ENCODE results near the gene TIMM21. TPM values are rescaled to one million over a fixed set of nuclear protein-coding genes. Genes with fewer than 3 reads are reported as not detected.
A peak's percentile ranks its signal among the peaks of the same experiment; 100 is the strongest.

Gene TIMM21
- 10 to 100 TPM; 27.3 to 30.8 TPM for total RNA-seq

- ATAC-seq (ENCODE audit: low read depth) (peak; percentile 90), DNase-seq (peak; percentile 96)
- POLR2A ChIA-PET = interaction anchor here (1.4 to 1.5 kb wide), 2 partner anchors 65 kb away, joined by 4 to 6 read pairs; no protein-coding TSS in a partner anchor
- H3K27ac Mint-ChIP-seq = peak within 1 kb of the TSS; percentile 98
- H3K4me3 Mint-ChIP-seq = peak within 1 kb of the TSS; percentile 100
- no peaks in the 10 kb centered on the region for H3K27me3 Mint-ChIP-seq
- peaks cover 43% of the 10 kb centered on the region for H3K4me1 Mint-ChIP-seq
- H3K36me3 Mint-ChIP-seq = peaks cover 7% of the 10 kb centered on the region
- H3K9me3 Mint-ChIP-seq = no peaks in the 10 kb centered on the region
Measured at GRCh38 chr18:74147779-74148542, at the start of gene TIMM21, which contains the start of gene FBXO15. TSS of gene TIMM21 (plus strand) at chr18:74148523. CDS start at chr18:74148809, 286 bp downstream. TSS of gene FBXO15 (minus strand) at chr18:74147834. CDS start at chr18:74147785, 49 bp downstream.

- Mint-ChIP-seq H3K27ac (no peak overlapping the region), H3K4me1 (peaks cover 10% of the 10 kb centered on the region)
Measured at GRCh38 chr18:74108460-74108859, 39.9 kb upstream of the TIMM21 start.

GRCh38 chr18:74110149-74110548 is 38.2 kb upstream of the TIMM21 start:
- no peak for DNase-seq
- no peak overlapping the region for H3K4me3 Mint-ChIP-seq
- H3K4me1 Mint-ChIP-seq = peaks cover 14% of the 10 kb centered on the region
- H3K27ac Mint-ChIP-seq = no peak overlapping the region
- no peak for ATAC-seq (ENCODE audit: low read depth)
- no peaks in the 10 kb centered on the region for H3K27me3 Mint-ChIP-seq
- H3K36me3 Mint-ChIP-seq = peaks cover 9% of the 10 kb centered on the region
- POLR2A ChIA-PET = no interaction called here
- peaks cover 9% of the 10 kb centered on the region for H3K9me3 Mint-ChIP-seq

More at GRCh38 chr18:74108460-74108859, 39.9 kb upstream of the TIMM21 start:
- POLR2A ChIA-PET = interaction anchor here (1.2 kb wide), 1 partner anchor 223 kb away, joined by 3 read pairs; no protein-coding TSS in a partner anchor
- DNase-seq (no peak), ATAC-seq (ENCODE audit: low read depth) (no peak)
- peaks cover 9% of the 10 kb centered on the region for H3K36me3 Mint-ChIP-seq
- no peaks in the 10 kb centered on the region for H3K27me3 Mint-ChIP-seq
- no peak overlapping the region for H3K4me3 Mint-ChIP-seq
- peaks cover 10% of the 10 kb centered on the region for H3K9me3 Mint-ChIP-seq

- H3K27ac Mint-ChIP-seq = no peak overlapping the region
- ATAC-seq (ENCODE audit: low read depth) = no peak
- POLR2A ChIA-PET = no interaction called here
Measured at GRCh38 chr18:74110976-74111375, 37.3 kb upstream of the TIMM21 start.

GRCh38 chr18:74113711-74114110 is 34.6 kb upstream of the TIMM21 start:
- peaks cover 12% of the 10 kb centered on the region for H3K4me1 Mint-ChIP-seq
- H3K9me3 Mint-ChIP-seq = peaks cover 7% of the 10 kb centered on the region
- no peak overlapping the region for H3K4me3 Mint-ChIP-seq
- H3K27ac Mint-ChIP-seq = no peak overlapping the region
- ATAC-seq (ENCODE audit: low read depth) = peak; percentile 47
- H3K36me3 Mint-ChIP-seq = peaks cover 6% of the 10 kb centered on the region
- DNase-seq = no peak
- H3K27me3 Mint-ChIP-seq = no peaks in the 10 kb centered on the region
- POLR2A ChIA-PET = interaction anchor here (4.6 kb wide), 1 partner anchor 31 kb away, joined by 18 read pairs; no protein-coding TSS in a partner anchor

More at GRCh38 chr18:74110976-74111375, 37.3 kb upstream of the TIMM21 start:
- H3K4me1 Mint-ChIP-seq = peaks cover 14% of the 10 kb centered on the region
- peaks cover 9% of the 10 kb centered on the region for H3K9me3 Mint-ChIP-seq
- H3K4me3 Mint-ChIP-seq = no peak overlapping the region
- DNase-seq = no peak
- H3K27me3 Mint-ChIP-seq = no peaks in the 10 kb centered on the region
- peaks cover 9% of the 10 kb centered on the region for H3K36me3 Mint-ChIP-seq

- ATAC-seq (ENCODE audit: low read depth) (no peak), DNase-seq (no peak)
- POLR2A ChIA-PET = interaction anchor here (4.6 kb wide), 1 partner anchor 32 kb away, joined by 18 read pairs; no protein-coding TSS in a partner anchor
- peaks cover 3% of the 10 kb centered on the region for H3K36me3 Mint-ChIP-seq
- peaks cover 12% of the 10 kb centered on the region for H3K4me1 Mint-ChIP-seq
- H3K9me3 Mint-ChIP-seq = peaks cover 5% of the 10 kb centered on the region
- no peak overlapping the region for H3K4me3 Mint-ChIP-seq
- H3K27me3 Mint-ChIP-seq = no peaks in the 10 kb centered on the region
- no peak overlapping the region for H3K27ac Mint-ChIP-seq
Measured at GRCh38 chr18:74114116-74114515, 34.2 kb upstream of the TIMM21 start.

GRCh38 chr18:74115046-74115445 is 33.3 kb upstream of the TIMM21 start:
- Mint-ChIP-seq H3K4me1 (peaks cover 12% of the 10 kb centered on the region), H3K4me3 (no peak overlapping the region), H3K36me3 (peaks cover 3% of the 10 kb centered on the region), H3K27ac (no peak overlapping the region), H3K27me3 (no peaks in the 10 kb centered on the region), H3K9me3 (peaks cover 3% of the 10 kb centered on the region)
- no peak for DNase-seq
- POLR2A ChIA-PET = interaction anchor here (4.6 kb wide), 1 partner anchor 32 kb away, joined by 18 read pairs; no protein-coding TSS in a partner anchor
- ATAC-seq (ENCODE audit: low read depth) = no peak

GRCh38 chr18:74116633-74117554 is 31.4 kb upstream of the TIMM21 start:
- H3K4me1 Mint-ChIP-seq = peaks cover 4% of the 10 kb centered on the region
- POLR2A ChIA-PET = interaction anchor here (1.1 kb wide), 1 partner anchor 34 kb away, joined by 5 read pairs; no protein-coding TSS in a partner anchor
- no peak for ATAC-seq (ENCODE audit: low read depth)

GRCh38 chr18:74123200-74123599 is 25.1 kb upstream of the TIMM21 start:
- H3K27ac Mint-ChIP-seq = no peak overlapping the region
- POLR2A ChIA-PET = no interaction called here
- no peaks in the 10 kb centered on the region for H3K27me3 Mint-ChIP-seq
- no peaks in the 10 kb centered on the region for H3K9me3 Mint-ChIP-seq
- no peak for ATAC-seq (ENCODE audit: low read depth)
- no peaks in the 10 kb centered on the region for H3K4me1 Mint-ChIP-seq
- H3K36me3 Mint-ChIP-seq = no peaks in the 10 kb centered on the region
- DNase-seq = no peak
- no peak overlapping the region for H3K4me3 Mint-ChIP-seq

More at GRCh38 chr18:74116633-74117554, 31.4 kb upstream of the TIMM21 start:
- no peak overlapping the region for H3K4me3 Mint-ChIP-seq
- H3K36me3 Mint-ChIP-seq = no peaks in the 10 kb centered on the region
- H3K27me3 Mint-ChIP-seq = no peaks in the 10 kb centered on the region
- no peak overlapping the region for H3K27ac Mint-ChIP-seq
- H3K9me3 Mint-ChIP-seq = peaks cover 3% of the 10 kb centered on the region
- DNase-seq = no peak

GRCh38 chr18:74124642-74125041 is 23.7 kb upstream of the TIMM21 start:
- no peaks in the 10 kb centered on the region for H3K27me3 Mint-ChIP-seq
- no peak overlapping the region for H3K27ac Mint-ChIP-seq
- no peak overlapping the region for H3K4me3 Mint-ChIP-seq
- H3K4me1 Mint-ChIP-seq = no peaks in the 10 kb centered on the region
- POLR2A ChIA-PET = no interaction called here
- DNase-seq = no peak
- H3K36me3 Mint-ChIP-seq = no peaks in the 10 kb centered on the region
- no peak for ATAC-seq (ENCODE audit: low read depth)
- no peaks in the 10 kb centered on the region for H3K9me3 Mint-ChIP-seq

GRCh38 chr18:74126684-74127655 is 21.4 kb upstream of the TIMM21 start:
- DNase-seq (no peak), ATAC-seq (ENCODE audit: low read depth) (no peak)
- Mint-ChIP-seq H3K36me3 (no peaks in the 10 kb centered on the region), H3K27me3 (no peaks in the 10 kb centered on the region), H3K9me3 (no peaks in the 10 kb centered on the region), H3K27ac (no peak overlapping the region), H3K4me1 (no peaks in the 10 kb centered on the region), H3K4me3 (no peak overlapping the region)
- POLR2A ChIA-PET = no interaction called here

GRCh38 chr18:74128159-74128558 is 20.2 kb upstream of the TIMM21 start:
- no peak overlapping the region for H3K27ac Mint-ChIP-seq
- H3K27me3 Mint-ChIP-seq = no peaks in the 10 kb centered on the region
- no peaks in the 10 kb centered on the region for H3K9me3 Mint-ChIP-seq
- H3K36me3 Mint-ChIP-seq = no peaks in the 10 kb centered on the region
- H3K4me3 Mint-ChIP-seq = no peak overlapping the region
- no peak for ATAC-seq (ENCODE audit: low read depth)
- no peaks in the 10 kb centered on the region for H3K4me1 Mint-ChIP-seq
- POLR2A ChIA-PET = no interaction called here
- no peak for DNase-seq

Data from activated naive CD8-positive, alpha-beta T cell treated with anti-CD3 and anti-CD28 coated beads, Interleukin-2, amount 10 ng/mL, durations not matched to agents 7 days and 5 days (primary cell).